Adipose tissue (tissue), 3 donors: ENCODE data around the gene GIPR. TPM values are rescaled to one million over a fixed set of nuclear protein-coding genes. Genes with fewer than 3 reads are reported as not detected.
"Not testable (repeated sequence)": the region's sequence is repeated elsewhere in the genome, so short reads cannot be mapped to it uniquely, and the experiment has no call there.

Experiments
- H3K27ac ChIP-seq: one replicate; pipeline ENCODE4 v1.5.1; 2013; ENCODE audit warnings: low read depth, low read length
- WGBS, 3 donors: extraction: QIAGEN DNeasy Blood & Tissue Kit; methylation state at CpG; one replicate each; pipeline ENCODE4 v1.1.7; 2013; 5-methylcytosine and 5-hydroxymethylcytosine counted together
- polyA plus RNA-seq, 3 donors: library from polyadenylated mRNA; stranded (reverse); fragments of 200-250 nt; gene quantifications; one replicate each; pipeline ENCODE4 v1.2.3, GENCODE V29; 2013
- donor health status: healthy with polysubstance abuse.
- donor health status: Bipolar disorder and iron deficiency.
- donor health status: healthy.

Gene GIPR
- polyA plus RNA-seq = 10 to 100 TPM in 1 of 3 donors, 1 to 10 TPM in 2; 5.6 to 20.2 (median 7.2) TPM

DNA sequence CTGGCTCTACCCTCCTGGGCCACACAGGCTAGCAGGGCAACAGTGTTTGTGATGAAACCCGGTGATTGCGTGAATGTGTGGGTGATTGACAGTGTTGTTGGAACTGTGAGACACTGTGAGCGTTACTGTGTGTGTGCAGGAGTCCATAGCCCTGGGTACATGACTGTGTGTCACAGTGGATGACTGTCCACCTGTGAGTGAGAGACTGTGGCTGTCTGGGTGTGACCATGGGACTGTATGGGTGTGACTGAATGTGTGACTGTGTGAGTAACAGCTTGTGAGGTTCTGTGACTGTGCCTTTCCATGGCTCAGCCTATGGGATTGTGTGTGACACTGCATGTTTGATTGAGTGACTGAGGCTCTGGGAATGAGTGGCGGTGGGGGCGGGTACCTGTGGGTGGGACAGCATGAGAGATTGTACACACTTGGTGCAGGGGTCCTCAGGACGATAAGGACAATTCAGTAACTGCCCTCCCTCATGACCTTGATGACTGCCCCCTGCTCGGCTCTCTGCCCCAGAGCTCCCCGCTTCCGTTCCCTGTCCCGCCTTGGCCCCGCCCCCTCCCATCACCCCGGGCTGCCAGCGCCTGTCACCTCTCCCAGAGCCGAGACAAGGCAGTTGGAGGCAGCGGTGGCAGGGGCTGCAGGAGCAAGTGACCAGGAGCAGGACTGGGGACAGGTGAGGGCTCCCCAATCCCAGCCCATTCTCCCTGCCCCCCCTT is at the start of gene GIPR:
Gene GIPR (plus strand): TSS at position 602 of the 722 bp plus-strand sequence. CDS start 1,300 bp downstream, outside the sequence.
- H3K27ac ChIP-seq = no peak within 1 kb of the TSS

GRCh38 chr19:45621389-45621788 is 46.6 kb upstream of the GIPR start:
- WGBS, 3 donors = 89 to 93% (median 92%) methylated on average over 15 to 17 of the region's 17 CpGs
- no peak overlapping the region for H3K27ac ChIP-seq

More for the DNA sequence above, at the start of gene GIPR:
- WGBS, 3 donors = 10% methylated on average over 14 to 15 of the region's 15 CpGs

- 90% methylated on average over 5 to 6 of the region's 6 CpGs for WGBS, 3 donors
- no peak overlapping the region for H3K27ac ChIP-seq
Measured at GRCh38 chr19:45621976-45622503, 46.0 kb upstream of the GIPR start.

DNA sequence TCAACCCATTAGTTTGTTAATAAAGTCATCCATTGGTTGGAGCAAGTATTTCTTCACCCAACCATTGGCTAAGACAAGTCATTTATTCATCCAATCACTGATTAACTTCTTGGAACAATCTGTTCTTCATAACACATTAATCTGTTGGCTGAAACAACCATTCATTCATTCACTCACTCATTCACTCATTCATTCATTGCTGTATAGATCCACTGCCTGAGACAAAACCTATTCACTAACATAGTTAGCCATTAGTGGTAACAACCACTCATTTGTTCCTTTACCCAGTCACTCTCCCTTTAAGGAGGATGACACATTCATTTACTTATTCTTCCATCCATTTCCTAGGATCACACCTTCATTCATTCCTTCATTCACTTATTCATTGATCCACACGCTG is 44.0 kb upstream of the GIPR start:
- WGBS, 3 donors = 90 to 95% (median 95%) methylated on average over 1 of the region's 1 CpG
- H3K27ac ChIP-seq = no peak overlapping the region

- 97 to 98% (median 98%) methylated on average over 7 of the region's 7 CpGs for WGBS, 3 donors
- H3K27ac ChIP-seq = not testable (repeated sequence)
Measured at GRCh38 chr19:45628219-45628618, 39.8 kb upstream of the GIPR start.

DNA sequence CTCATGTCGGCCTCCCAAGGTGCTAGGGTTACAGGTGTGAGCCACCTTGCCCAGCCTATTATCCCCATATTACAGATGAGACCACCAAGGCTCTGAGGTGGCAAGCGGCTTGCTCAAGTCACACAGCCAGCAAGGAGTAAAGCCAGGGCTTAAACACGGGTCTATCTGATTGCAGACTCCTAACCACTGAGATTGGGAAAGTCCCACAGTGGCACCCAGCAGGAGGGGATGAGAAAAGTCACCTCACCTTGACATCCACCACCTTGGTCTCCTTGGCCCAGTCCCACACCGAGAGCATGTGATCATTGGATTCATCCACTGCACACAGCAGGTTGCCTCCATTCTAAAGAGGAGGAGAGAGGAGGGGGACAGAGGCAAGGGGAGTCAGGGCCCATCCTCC is 38.3 kb upstream of the GIPR start:
- 76 to 97% (median 91%) methylated on average over 4 of the region's 4 CpGs for WGBS, 3 donors
- no peak overlapping the region for H3K27ac ChIP-seq

DNA sequence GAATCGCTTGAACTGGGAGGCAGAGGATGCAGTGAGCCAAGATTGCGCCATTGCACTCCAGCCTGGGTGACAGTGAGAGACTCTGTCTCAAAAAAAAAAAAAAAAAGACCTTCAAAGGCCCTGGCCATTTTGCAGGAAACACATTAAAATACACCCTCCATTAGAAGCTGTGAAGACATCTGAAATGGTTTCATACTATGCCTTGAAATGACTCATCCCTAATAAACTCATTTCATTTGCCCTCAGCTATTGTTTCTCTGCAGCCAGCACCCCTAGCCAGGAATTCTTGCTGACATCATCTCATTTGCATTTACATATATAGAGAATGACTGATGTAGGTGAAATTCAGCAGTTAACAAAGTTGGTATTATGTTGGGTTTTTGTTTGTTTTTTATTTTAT is 37.6 kb upstream of the GIPR start:
- H3K27ac ChIP-seq = no peak overlapping the region
- 91 to 96% (median 95%) methylated on average over 2 of the region's 2 CpGs for WGBS, 3 donors

GRCh38 chr19:45632468-45633196 is 35.4 kb upstream of the GIPR start:
- H3K27ac ChIP-seq = no peak overlapping the region
- WGBS, 3 donors = 57 to 66% (median 61%) methylated on average over 27 of the region's 27 CpGs

- H3K27ac ChIP-seq = no peak overlapping the region
- WGBS, 3 donors = 93 to 100% (median 98%) methylated on average over 1 of the region's 1 CpG
Measured at GRCh38 chr19:45636275-45636674, 31.7 kb upstream of the GIPR start.

- 65 to 80% (median 77%) methylated on average over 2 of the region's 2 CpGs for WGBS, 3 donors
- H3K27ac ChIP-seq = no peak overlapping the region
Measured at GRCh38 chr19:45636902-45637301, 31.1 kb upstream of the GIPR start.

GRCh38 chr19:45637890-45638667 is 29.9 kb upstream of the GIPR start:
- WGBS, 3 donors = 66 to 82% (median 78%) methylated on average over 19 of the region's 19 CpGs
- no peak overlapping the region for H3K27ac ChIP-seq

DNA sequence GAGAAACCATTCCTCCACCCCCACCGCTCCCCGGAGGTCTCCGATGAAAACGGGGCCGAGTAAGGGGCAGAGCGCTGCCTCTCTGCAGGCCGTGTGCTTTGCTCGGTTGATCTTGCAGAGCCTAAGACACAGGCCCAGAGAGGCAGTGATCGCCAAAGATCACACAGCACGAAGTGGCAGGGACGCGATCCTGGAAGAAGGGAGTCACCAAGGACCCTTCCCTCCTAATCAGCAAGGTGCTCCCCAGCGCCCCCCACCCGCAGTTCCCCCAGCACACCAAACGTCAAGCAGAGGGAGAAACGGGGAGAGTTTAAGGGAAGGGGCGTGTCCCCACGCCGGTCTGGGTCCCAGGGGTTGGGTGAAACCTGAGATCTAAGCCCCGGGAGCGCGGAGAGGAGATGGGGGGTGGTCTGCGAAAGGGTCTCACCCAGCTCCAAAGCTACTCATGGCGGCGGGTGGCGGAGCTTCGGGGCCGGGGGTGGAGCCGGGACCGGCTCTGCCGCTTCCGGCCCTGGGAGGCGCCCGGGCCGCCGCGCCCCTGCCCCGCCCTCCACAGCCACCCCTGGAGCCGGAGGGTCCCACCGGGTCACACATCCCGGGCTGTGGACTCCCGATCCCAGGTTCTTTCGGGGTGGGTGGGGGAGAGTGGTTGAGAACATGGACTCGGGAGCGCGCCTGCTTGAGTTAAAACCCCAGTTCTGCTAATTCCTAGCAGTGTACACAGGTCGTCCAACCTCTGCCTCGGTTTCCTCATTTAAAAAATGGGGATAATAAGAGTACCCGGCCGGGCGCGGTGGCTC is 28.9 kb upstream of the GIPR start, which contains the start of gene EML2:
Gene EML2 (minus strand): TSS at position 468 of the 800 bp plus-strand sequence. CDS start 21 bp downstream, at position 447.
- no peak within 1 kb of the TSS for H3K27ac ChIP-seq
- 2 to 5% (median 4%) methylated on average over 46 to 52 of the region's 52 CpGs for WGBS, 3 donors

GRCh38 chr19:45640849-45641273 is 27.2 kb upstream of the GIPR start:
- no peak overlapping the region for H3K27ac ChIP-seq
- WGBS, 3 donors = 51 to 59% (median 58%) methylated on average over 17 of the region's 17 CpGs

DNA sequence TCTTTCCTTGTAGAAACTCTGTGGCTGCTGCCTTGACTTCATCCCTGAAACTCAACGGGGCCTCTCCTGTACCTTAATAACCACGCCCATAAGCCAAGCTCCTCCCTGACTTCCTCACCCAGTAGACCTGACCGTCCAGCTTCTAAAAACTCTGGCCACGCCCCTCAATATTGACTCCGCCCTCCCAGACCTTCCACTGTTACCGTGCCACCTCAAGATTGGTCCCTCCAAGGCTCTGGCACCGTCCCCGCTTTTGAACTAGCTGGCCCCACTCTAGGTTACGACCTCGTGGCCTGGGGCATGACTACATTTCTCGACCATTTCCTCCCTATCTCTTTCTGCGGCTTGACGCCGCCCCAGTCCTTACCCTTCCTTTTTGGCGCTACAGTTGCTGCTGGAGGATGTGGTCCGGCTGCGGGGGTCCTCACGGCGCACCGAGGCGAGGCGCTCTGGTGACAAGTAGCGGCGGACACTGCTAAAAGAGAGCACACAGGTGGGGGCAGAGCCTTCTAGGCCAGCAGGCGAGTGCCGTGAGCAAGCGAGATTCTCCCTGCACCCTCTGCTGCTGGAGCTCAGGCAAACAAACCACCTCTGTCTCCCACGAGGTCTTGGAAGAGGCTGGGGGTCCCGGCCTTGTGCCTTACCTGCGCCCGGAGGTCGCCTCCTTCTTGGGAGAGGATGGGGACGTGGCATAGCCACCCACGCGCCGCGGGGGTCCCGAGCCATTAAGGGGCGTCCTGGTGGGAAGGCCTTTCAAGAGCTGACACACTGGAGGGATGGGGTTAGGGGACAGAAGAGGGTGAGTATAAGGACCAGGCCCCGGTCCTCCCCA is 26.5 kb upstream of the GIPR start:
- 3 to 7% (median 3%) methylated on average over 39 to 40 of the region's 40 CpGs for WGBS, 3 donors
- no peak overlapping the region for H3K27ac ChIP-seq

DNA sequence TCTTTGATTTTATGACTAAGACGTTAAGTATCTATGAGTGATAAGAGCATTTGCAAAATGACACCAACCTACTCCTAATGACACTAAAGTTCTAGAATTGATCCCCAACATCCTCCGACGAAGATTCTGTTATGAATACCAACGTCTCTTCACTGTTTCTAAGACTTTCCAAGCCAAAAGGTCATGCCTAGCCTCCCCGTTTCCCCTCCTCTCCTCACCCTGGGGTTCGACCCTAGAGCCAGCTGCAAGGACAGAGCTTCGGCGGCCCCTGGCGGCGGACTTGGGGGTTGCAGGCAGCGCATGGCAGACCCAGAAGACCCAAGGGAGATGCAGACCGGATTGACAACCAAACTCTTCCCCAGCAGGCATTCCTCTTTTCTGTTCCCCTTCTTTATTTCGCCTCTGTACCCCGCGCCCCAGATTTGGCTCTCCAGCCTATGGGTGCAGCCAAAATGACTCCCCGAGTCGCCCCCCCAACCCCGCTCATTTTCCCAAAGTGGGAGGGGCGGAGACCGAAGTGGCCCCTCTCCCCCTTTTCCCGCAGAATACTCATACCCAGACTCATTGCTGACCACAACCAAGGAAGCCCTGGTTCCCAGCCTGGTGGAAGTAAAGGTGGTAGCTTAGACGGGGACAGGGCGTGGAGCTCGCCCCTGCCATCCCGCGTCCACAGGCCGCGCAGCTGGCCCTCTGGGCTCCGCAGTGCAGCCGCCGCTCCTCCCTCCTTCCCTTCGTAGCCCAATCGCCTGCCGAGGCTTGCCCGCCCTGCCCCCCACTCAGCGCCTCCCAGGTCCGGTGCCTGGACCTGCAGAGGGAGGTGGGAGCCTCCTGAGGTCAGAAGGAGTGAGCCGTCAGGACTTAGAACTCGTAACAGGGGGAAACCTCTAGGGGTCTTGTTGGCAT is 24.7 kb upstream of the GIPR start:
- no peak overlapping the region for H3K27ac ChIP-seq
- WGBS, 3 donors = 11 to 13% (median 11%) methylated on average over 37 to 39 of the region's 39 CpGs
